Adrenal gland (tissue), 12 donors: ENCODE results near the gene FBLN1. TPM values are rescaled to one million over a fixed set of nuclear protein-coding genes. Genes with fewer than 3 reads are reported as not detected.

ENCODE experiments used
- DNase-seq, 7 donors: peaks; one replicate each; pipeline ENCODE4 v3.0.0-alpha.2; 2019 to 2020
- H3K27ac ChIP-seq, 5 donors: fragments of 200-600 bp; sonication (generic) in 4 of 5; 1 replicate in 3 of 5; 2 replicates in 2 of 5; pipeline versions ENCODE4 v1.5.1 to v1.8.0; 2016 to 2020; ENCODE audit warnings: mild to moderate bottlenecking in 1 of 5
- H3K27me3 ChIP-seq: fragments of 200-600 bp; 2 replicates; pipeline ENCODE4 v1.8.0; 2021
- H3K36me3 ChIP-seq, 2 donors: fragments of 200-600 bp; replicated peaks in 1 of 2; 1 replicate in 1 of 2; 2 replicates in 1 of 2; pipeline versions ENCODE4 v1.5.1 to v1.8.0; 2018 to 2022
- H3K4me1 ChIP-seq, 2 donors: fragments of 200-600 bp; replicated peaks in 1 of 2; 1 replicate in 1 of 2; 2 replicates in 1 of 2; pipeline versions ENCODE4 v1.5.1 to v1.8.0; 2018 to 2021
- H3K4me3 ChIP-seq, 4 donors: fragments of 200-600 bp; sonication (generic) in 3 of 4; one replicate each; pipeline ENCODE4 v1.5.1; 2016 to 2018
- H3K9me3 ChIP-seq, 3 donors: fragments of 200-600 bp; sonication (generic) in 1 of 3; replicated peaks in 1 of 3; 1 replicate in 2 of 3; 2 replicates in 1 of 3; pipeline versions ENCODE4 v1.5.1 to v1.8.0; 2016 to 2021
- CTCF ChIP-seq, 6 experiments: fragments of 450-650 bp in 4 of 6; fragments of 200-600 bp in 2 of 6; sonication (generic) in 1 of 6; IDR thresholded peaks; 1 replicate in 5 of 6; 2 replicates in 1 of 6; pipeline versions ENCODE4 v1.5.1 to v1.8.0; 2016 to 2021; ENCODE audit warnings: antibody characterized with exemption in 6 of 6, mild to moderate bottlenecking in 2 of 6, moderate library complexity in 1 of 6
- POLR2A ChIP-seq, 2 donors: fragments of 450-650 bp; IDR thresholded peaks; one replicate each; pipeline ENCODE4 v1.6.1; 2017; ENCODE audit warnings: antibody characterized with exemption in 2 of 2, mild to moderate bottlenecking in 2 of 2, moderate library complexity in 1 of 2
- WGBS, 4 donors: extraction: QIAGEN DNeasy Blood & Tissue Kit in 2 of 4; methylation state at CpG; one replicate each; pipeline versions ENCODE4 v1.1.5 to v1.1.7; 2013 to 2017; 5-methylcytosine and 5-hydroxymethylcytosine counted together
- intact Hi-C, 2 donors: fragments of 100-400 bp; cut with DNase I; formaldehyde crosslinking; loops; one replicate each; pipeline versions ENCODE4 v1.14.1 to v1.15.0; 2022 to 2023
- polyA plus RNA-seq, 3 donors: library from polyadenylated mRNA; stranded (reverse); fragments of 200-250 nt in 2 of 3; fragments of 350-450 nt in 1 of 3; fragmentation: Illumina TruSeq in 1 of 3; extraction: RNeasy Lipid Tissue Mini Kit (QIAGEN cat#74804) in 1 of 3; gene quantifications; one replicate each; pipeline ENCODE4 v1.2.3, GENCODE V29; 2013 to 2014
- total RNA-seq, 9 donors: library from RNA; depleted of rRNA in 4 of 9; stranded (reverse); fragments of >200 nt in 4 of 9; fragments of 120-200 nt in 1 of 9; fragmentation: NEBNext Ultra II Directional in 1 of 9; extraction: Animal tissue kit (Norgen Biotek cat#: 25700) in 1 of 9; gene quantifications; one replicate each; pipeline versions ENCODE4 v1.1.0 to v1.2.4, GENCODE V29; 2013 to 2023
- donor health status: healthy with polysubstance abuse.
- donor health status: Bipolar disorder and iron deficiency.
- donor health status: DM: yes; HTN: yes; CAD: no.
- donor health status: DM: no; HTN: no; CAD: no.
- donor health status: DM: no; HTN: no; CAD: no.
- donor health status: DM: yes; HTN: yes; CAD: no.

The FBLN1 gene
- total and polyA plus RNA-seq, 12 donors = 13.0 to 387 (median 148) TPM

- no peaks in the 10 kb centered on the region for H3K36me3 ChIP-seq
- no peak for DNase-seq
- no peaks in the 10 kb centered on the region for H3K9me3 ChIP-seq
- TF ChIP-seq CTCF (IDR thresholded peaks at IDR 0.05) = no peak
- no peak for TF ChIP-seq POLR2A (IDR thresholded peaks at IDR 0.05)
- 55 to 76% (median 69%) methylated on average over 4 of the region's 4 CpGs for WGBS, 4 donors
- H3K4me3 ChIP-seq = no peak overlapping the region
- intact Hi-C loops = no loop called here
- no peaks in the 10 kb centered on the region for H3K4me1 ChIP-seq
- peak overlapping the region in 1 of 5 donors; percentile 53 for H3K27ac ChIP-seq
- no peaks in the 10 kb centered on the region for H3K27me3 ChIP-seq
Observed at GRCh38 chr22:45484742-45485141, 17.9 kb upstream of the FBLN1 start.

DNA sequence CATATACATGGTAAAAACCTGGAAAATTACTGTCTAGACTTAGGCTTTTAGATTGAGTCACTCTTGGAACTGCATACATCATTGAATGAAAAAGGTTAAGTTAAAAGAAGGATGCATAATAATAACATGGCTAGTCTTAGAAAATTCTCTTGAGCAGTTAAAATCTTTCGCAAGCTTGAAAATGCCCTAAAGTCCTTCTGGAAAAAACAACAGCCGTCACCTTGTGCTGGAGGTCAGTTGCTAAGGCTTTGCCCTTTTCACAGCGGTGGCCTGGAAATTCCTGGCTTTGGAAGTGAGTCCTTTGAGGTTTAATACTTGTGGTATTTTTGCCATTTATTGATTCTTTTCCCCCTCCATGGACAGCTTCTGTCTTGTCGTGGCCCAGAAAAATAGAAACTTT is 17.4 kb upstream of the FBLN1 start:
- H3K4me1 ChIP-seq = no peaks in the 10 kb centered on the region
- no peak overlapping the region for H3K4me3 ChIP-seq
- 47 to 71% (median 54%) methylated on average over 4 of the region's 4 CpGs for WGBS, 4 donors
- TF ChIP-seq POLR2A (IDR thresholded peaks at IDR 0.05) = no peak
- TF ChIP-seq CTCF (IDR thresholded peaks at IDR 0.05) = no peak
- DNase-seq = no peak
- no peaks in the 10 kb centered on the region for H3K9me3 ChIP-seq
- no peaks in the 10 kb centered on the region for H3K36me3 ChIP-seq
- H3K27ac ChIP-seq = peak overlapping the region in 1 of 5 donors; percentile 53
- intact Hi-C loops = no loop called here
- H3K27me3 ChIP-seq = no peaks in the 10 kb centered on the region

- no peak overlapping the region for H3K27ac ChIP-seq
- TF ChIP-seq POLR2A (IDR thresholded peaks at IDR 0.05) = no peak
- no peak for TF ChIP-seq CTCF (IDR thresholded peaks at IDR 0.05)
- DNase-seq = no peak
- H3K27me3 ChIP-seq = no peaks in the 10 kb centered on the region
- no peaks in the 10 kb centered on the region for H3K9me3 ChIP-seq
- no peak overlapping the region for H3K4me3 ChIP-seq
- no peaks in the 10 kb centered on the region for H3K36me3 ChIP-seq
- 81 to 90% (median 88%) methylated on average over 4 of the region's 4 CpGs for WGBS, 4 donors
- intact Hi-C loops = no loop called here
- H3K4me1 ChIP-seq = no peaks in the 10 kb centered on the region
Observed at GRCh38 chr22:45488764-45489370, 13.8 kb upstream of the FBLN1 start.

DNA sequence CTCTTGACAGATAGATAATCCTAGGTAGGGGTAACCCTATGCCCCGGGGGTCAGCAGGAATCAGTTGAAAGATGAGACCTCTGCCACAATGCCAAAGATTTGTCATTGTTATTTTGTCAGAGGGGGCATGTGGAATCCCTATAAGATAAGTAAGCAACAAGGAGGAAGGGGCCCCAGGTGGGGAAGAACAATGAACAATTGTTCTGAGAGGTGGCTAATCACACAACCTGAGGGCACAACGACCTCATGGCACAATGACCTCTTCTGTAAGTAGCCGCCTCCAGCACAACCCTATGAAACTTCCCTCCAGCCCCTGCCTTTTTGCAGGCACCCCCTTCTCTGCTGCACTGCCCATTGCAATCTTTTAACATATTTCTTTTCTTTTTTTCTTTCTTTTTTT is 11.8 kb upstream of the FBLN1 start:
- no peak for DNase-seq
- H3K36me3 ChIP-seq = no peaks in the 10 kb centered on the region
- WGBS, 4 donors = 59 to 82% (median 72%) methylated on average over 3 of the region's 3 CpGs
- no peaks in the 10 kb centered on the region for H3K4me1 ChIP-seq
- no peak overlapping the region for H3K27ac ChIP-seq
- H3K9me3 ChIP-seq = no peaks in the 10 kb centered on the region
- no peaks in the 10 kb centered on the region for H3K27me3 ChIP-seq
- H3K4me3 ChIP-seq = no peak overlapping the region
- intact Hi-C loops = no loop called here
- TF ChIP-seq CTCF (IDR thresholded peaks at IDR 0.05) (no peak), POLR2A (IDR thresholded peaks at IDR 0.05) (no peak)
